Liver (tissue), 3 donors: ENCODE results near the gene TAS2R46.

Experiments
- GABPA ChIP-seq, 2 donors: IDR thresholded peaks in 1 of 2; conservative IDR thresholded peaks in 1 of 2; 2 replicates each; pipeline ENCODE4 v1.6.1; 2016; ENCODE audit warnings: antibody characterized with exemption in 2 of 2, mild to moderate bottlenecking in 1 of 2, moderate library complexity in 1 of 2
- HNF4A ChIP-seq, 2 donors: conservative IDR thresholded peaks; 2 replicates each; pipeline ENCODE4 v1.6.1; 2016; ENCODE audit warnings: antibody characterized with exemption in 2 of 2, mild to moderate bottlenecking in 2 of 2
- JUND ChIP-seq, 2 donors: IDR thresholded peaks; 2 replicates each; pipeline ENCODE4 v1.6.1; 2016; ENCODE audit warnings: antibody characterized with exemption in 2 of 2
- RAD21 ChIP-seq, 2 donors: IDR thresholded peaks; 2 replicates each; pipeline ENCODE4 v1.6.1; 2016; ENCODE audit warnings: antibody characterized with exemption in 2 of 2, mild to moderate bottlenecking in 2 of 2
- RXRA ChIP-seq, 2 donors: IDR thresholded peaks; 2 replicates each; pipeline ENCODE4 v1.6.1; 2017 to 2018; ENCODE audit warnings: antibody characterized with exemption in 2 of 2, mild to moderate bottlenecking in 1 of 2
- TAF1 ChIP-seq: conservative IDR thresholded peaks from 2 replicates; pipeline ENCODE4 v1.6.1; 2016; ENCODE audit warnings: antibody characterized with exemption, mild to moderate bottlenecking
- TF ChIP-seq, protein P1 (sequence below): fragments of 150-350 bp; IDR thresholded peaks from 2 replicates; pipeline ENCODE4 v1.5.1; 2017; ENCODE audit warnings: improper control_type of control experiment, low read depth, low read length; ENCODE audit not compliant: missing input control
- TF ChIP-seq, protein P2 (sequence below): IDR thresholded peaks from 2 replicates; pipeline ENCODE4 v1.6.1; 2016; ENCODE audit warnings: antibody characterized with exemption, mild to moderate bottlenecking
- TF ChIP-seq, protein P3 (sequence below): IDR thresholded peaks from 2 replicates; pipeline ENCODE4 v1.6.1; 2016; ENCODE audit warnings: antibody characterized with exemption
- TF ChIP-seq, protein P4 (sequence below): IDR thresholded peaks from 2 replicates; pipeline ENCODE4 v1.6.1; 2016; ENCODE audit warnings: antibody characterized with exemption
- donor health status: healthy.
- donor health status: healthy.

DNA sequence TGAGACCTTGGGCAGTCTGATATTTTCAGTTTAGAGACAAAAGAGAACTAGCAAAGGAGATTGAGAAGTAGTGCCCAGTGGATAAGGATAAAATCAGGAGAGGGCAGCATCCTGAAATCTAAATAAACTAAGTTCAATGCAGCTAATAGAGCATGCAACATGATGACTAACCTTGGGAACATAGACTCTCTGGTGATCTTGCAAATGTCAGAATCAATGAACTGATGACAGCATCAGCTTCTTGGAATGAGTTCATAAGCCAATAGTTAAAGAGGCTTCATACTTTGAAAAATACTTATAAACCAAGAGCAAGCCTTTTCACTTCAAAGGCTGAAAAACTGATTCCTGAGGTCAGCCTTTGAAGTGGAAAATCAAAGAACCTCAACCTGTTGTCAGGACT is 47.9 kb downstream of the TAS2R46 start:
- TF ChIP-seq, protein P1, sequence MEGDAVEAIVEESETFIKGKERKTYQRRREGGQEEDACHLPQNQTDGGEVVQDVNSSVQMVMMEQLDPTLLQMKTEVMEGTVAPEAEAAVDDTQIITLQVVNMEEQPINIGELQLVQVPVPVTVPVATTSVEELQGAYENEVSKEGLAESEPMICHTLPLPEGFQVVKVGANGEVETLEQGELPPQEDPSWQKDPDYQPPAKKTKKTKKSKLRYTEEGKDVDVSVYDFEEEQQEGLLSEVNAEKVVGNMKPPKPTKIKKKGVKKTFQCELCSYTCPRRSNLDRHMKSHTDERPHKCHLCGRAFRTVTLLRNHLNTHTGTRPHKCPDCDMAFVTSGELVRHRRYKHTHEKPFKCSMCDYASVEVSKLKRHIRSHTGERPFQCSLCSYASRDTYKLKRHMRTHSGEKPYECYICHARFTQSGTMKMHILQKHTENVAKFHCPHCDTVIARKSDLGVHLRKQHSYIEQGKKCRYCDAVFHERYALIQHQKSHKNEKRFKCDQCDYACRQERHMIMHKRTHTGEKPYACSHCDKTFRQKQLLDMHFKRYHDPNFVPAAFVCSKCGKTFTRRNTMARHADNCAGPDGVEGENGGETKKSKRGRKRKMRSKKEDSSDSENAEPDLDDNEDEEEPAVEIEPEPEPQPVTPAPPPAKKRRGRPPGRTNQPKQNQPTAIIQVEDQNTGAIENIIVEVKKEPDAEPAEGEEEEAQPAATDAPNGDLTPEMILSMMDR = no peak
- no peak for TF ChIP-seq RXRA (IDR thresholded peaks at IDR 0.05)
- TF ChIP-seq RAD21 (IDR thresholded peaks at IDR 0.05) = no peak
- TF ChIP-seq TAF1 = no peak
- TF ChIP-seq, protein P2, sequence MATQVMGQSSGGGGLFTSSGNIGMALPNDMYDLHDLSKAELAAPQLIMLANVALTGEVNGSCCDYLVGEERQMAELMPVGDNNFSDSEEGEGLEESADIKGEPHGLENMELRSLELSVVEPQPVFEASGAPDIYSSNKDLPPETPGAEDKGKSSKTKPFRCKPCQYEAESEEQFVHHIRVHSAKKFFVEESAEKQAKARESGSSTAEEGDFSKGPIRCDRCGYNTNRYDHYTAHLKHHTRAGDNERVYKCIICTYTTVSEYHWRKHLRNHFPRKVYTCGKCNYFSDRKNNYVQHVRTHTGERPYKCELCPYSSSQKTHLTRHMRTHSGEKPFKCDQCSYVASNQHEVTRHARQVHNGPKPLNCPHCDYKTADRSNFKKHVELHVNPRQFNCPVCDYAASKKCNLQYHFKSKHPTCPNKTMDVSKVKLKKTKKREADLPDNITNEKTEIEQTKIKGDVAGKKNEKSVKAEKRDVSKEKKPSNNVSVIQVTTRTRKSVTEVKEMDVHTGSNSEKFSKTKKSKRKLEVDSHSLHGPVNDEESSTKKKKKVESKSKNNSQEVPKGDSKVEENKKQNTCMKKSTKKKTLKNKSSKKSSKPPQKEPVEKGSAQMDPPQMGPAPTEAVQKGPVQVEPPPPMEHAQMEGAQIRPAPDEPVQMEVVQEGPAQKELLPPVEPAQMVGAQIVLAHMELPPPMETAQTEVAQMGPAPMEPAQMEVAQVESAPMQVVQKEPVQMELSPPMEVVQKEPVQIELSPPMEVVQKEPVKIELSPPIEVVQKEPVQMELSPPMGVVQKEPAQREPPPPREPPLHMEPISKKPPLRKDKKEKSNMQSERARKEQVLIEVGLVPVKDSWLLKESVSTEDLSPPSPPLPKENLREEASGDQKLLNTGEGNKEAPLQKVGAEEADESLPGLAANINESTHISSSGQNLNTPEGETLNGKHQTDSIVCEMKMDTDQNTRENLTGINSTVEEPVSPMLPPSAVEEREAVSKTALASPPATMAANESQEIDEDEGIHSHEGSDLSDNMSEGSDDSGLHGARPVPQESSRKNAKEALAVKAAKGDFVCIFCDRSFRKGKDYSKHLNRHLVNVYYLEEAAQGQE = no peak
- TF ChIP-seq HNF4A (conservative IDR thresholded peaks at IDR 0.05) = no peak
- TF ChIP-seq, protein P3, sequence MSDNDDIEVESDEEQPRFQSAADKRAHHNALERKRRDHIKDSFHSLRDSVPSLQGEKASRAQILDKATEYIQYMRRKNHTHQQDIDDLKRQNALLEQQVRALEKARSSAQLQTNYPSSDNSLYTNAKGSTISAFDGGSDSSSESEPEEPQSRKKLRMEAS = no peak
- TF ChIP-seq GABPA (IDR thresholded peaks at IDR 0.05 in 1 of 2, conservative IDR thresholded peaks at IDR 0.05 in 1 of 2) = no peak
- TF ChIP-seq, protein P4, sequence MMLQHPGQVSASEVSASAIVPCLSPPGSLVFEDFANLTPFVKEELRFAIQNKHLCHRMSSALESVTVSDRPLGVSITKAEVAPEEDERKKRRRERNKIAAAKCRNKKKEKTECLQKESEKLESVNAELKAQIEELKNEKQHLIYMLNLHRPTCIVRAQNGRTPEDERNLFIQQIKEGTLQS = no peak
- TF ChIP-seq JUND (IDR thresholded peaks at IDR 0.05) = no peak
